ENCODE data around the gene TAGLN. TPM values are rescaled to one million over a fixed set of nuclear protein-coding genes. Genes with fewer than 3 reads are reported as not detected.
A peak's percentile ranks its signal among the peaks of the same experiment; 100 is the strongest.

TAGLN gene
- total RNA-seq, 2 experiments from 2014 or later: 8.4 to 9.5 TPM

GRCh38 chr11:117197006-117197405 is 2.2 kb upstream of the TAGLN start:
- Histone ChIP-seq H3K27me3 (ENCODE audit: control insufficient read depth in 1 of 2, insufficient read depth in 2 of 2, low read length in 2 of 2) (no peaks in the 10 kb centered on the region), H3K4me3 (ENCODE audit: low read length) (no peak overlapping the region), H3K4me1 (ENCODE audit: insufficient read depth, low read length) (no peaks in the 10 kb centered on the region), H3K9me3 (ENCODE audit: control insufficient read depth in 1 of 2, insufficient read depth in 1 of 2, low read length in 2 of 2) (no peaks in the 10 kb centered on the region), H3K36me3 (ENCODE audit: insufficient read depth, low read length) (peaks cover 10% of the 10 kb centered on the region), H3K27ac (ENCODE audit: low read depth in 1 of 2, low read length in 2 of 2) (no peak overlapping the region)
- intact Hi-C loops (cut with DNase I, micrococcal nuclease): no loop called here
- Mint-ChIP-seq H3K4me1 (ENCODE audit: low read depth) (peaks cover 10% of the 10 kb centered on the region), H3K9me3 (no peaks in the 10 kb centered on the region), H3K36me3 (ENCODE audit: low read depth) (peaks cover 25% of the 10 kb centered on the region), H3K4me3 (no peak overlapping the region), H3K27ac (peak overlapping the region; percentile 26), H3K27me3 (no peaks in the 10 kb centered on the region)
- ChIA-PET CTCF (no interaction called here), POLR2A (interaction anchor here (4.8 kb wide), 1 partner anchor 18 kb away, joined by 18 read pairs; the partner anchor contains the start of gene SIDT2)
- ATAC-seq (ENCODE audit: poor library complexity) (no peak), DNase-seq (no peak)
- no peak for TF ChIP-seq CTCF (IDR thresholded peaks at IDR 0.05)

- Histone ChIP-seq H3K27me3 (ENCODE audit: control insufficient read depth in 1 of 2, insufficient read depth in 2 of 2, low read length in 2 of 2) (no peaks in the 10 kb centered on the region), H3K36me3 (ENCODE audit: insufficient read depth, low read length) (peaks cover 10% of the 10 kb centered on the region), H3K27ac (ENCODE audit: low read depth in 1 of 2, low read length in 2 of 2) (no peak overlapping the region), H3K9me3 (ENCODE audit: control insufficient read depth in 1 of 2, insufficient read depth in 1 of 2, low read length in 2 of 2) (no peaks in the 10 kb centered on the region), H3K4me3 (ENCODE audit: low read length) (no peak overlapping the region), H3K4me1 (ENCODE audit: insufficient read depth, low read length) (no peaks in the 10 kb centered on the region)
- Mint-ChIP-seq H3K4me1 (ENCODE audit: low read depth) (peaks cover 10% of the 10 kb centered on the region), H3K27ac (peak overlapping the region; percentile 26), H3K36me3 (ENCODE audit: low read depth) (peaks cover 24% of the 10 kb centered on the region), H3K9me3 (no peaks in the 10 kb centered on the region), H3K4me3 (no peak overlapping the region), H3K27me3 (no peaks in the 10 kb centered on the region)
- ChIA-PET CTCF (no interaction called here), POLR2A (interaction anchor here (4.8 kb wide), 1 partner anchor 19 kb away, joined by 18 read pairs; the partner anchor contains the start of gene SIDT2)
- TF ChIP-seq CTCF (IDR thresholded peaks at IDR 0.05): no peak
- intact Hi-C loops (cut with DNase I, micrococcal nuclease): no loop called here
- DNase-seq (no peak), ATAC-seq (ENCODE audit: poor library complexity) (no peak)
Measured at GRCh38 chr11:117197516-117198456, 1.4 kb upstream of the TAGLN start.

GRCh38 chr11:117198613-117199012 is 557 bp upstream of the TAGLN start:
- H3K9me3 ChIP-seq (ENCODE audit: control insufficient read depth in 1 of 2, insufficient read depth in 1 of 2, low read length in 2 of 2): no peaks in the 10 kb centered on the region
- ATAC-seq (ENCODE audit: poor library complexity): no peak
- no peak overlapping the region for H3K27ac Mint-ChIP-seq
- CTCF ChIA-PET: no interaction called here
- intact Hi-C loops (cut with DNase I, micrococcal nuclease): no loop called here
- no peaks in the 10 kb centered on the region for H3K27me3 Mint-ChIP-seq
- DNase-seq: no peak
- H3K4me3 Mint-ChIP-seq: no peak overlapping the region
- no peak for TF ChIP-seq CTCF (IDR thresholded peaks at IDR 0.05)
- POLR2A ChIA-PET: interaction anchor here (1.5 kb wide), 1 partner anchor 10 kb away, joined by 4 read pairs; no protein-coding TSS in a partner anchor
- no peak overlapping the region for H3K27ac ChIP-seq (ENCODE audit: low read depth in 1 of 2, low read length in 2 of 2)
- no peak overlapping the region for H3K4me3 ChIP-seq (ENCODE audit: low read length)
- peaks cover 10% of the 10 kb centered on the region for H3K4me1 Mint-ChIP-seq (ENCODE audit: low read depth)
- H3K36me3 Mint-ChIP-seq (ENCODE audit: low read depth): peaks cover 28% of the 10 kb centered on the region
- no peaks in the 10 kb centered on the region for H3K27me3 ChIP-seq (ENCODE audit: control insufficient read depth in 1 of 2, insufficient read depth in 2 of 2, low read length in 2 of 2)
- no peaks in the 10 kb centered on the region for H3K9me3 Mint-ChIP-seq
- H3K36me3 ChIP-seq (ENCODE audit: insufficient read depth, low read length): peaks cover 18% of the 10 kb centered on the region
- no peaks in the 10 kb centered on the region for H3K4me1 ChIP-seq (ENCODE audit: insufficient read depth, low read length)
